CD1c-positive myeloid dendritic cell (primary cell): ENCODE measurements around the gene EGR4.
A peak's percentile ranks its signal among the peaks of the same experiment; 100 is the strongest.

ENCODE experiments used
- DNase-seq: peaks from one replicate; pipeline ENCODE4 v3.0.0-alpha.2; 2016; ENCODE audit errors: extremely low spot score

EGR4 gene

GRCh38 chr2:73293534-73294171 lies at the start of gene EGR4:
Gene EGR4 (minus strand): TSS chr2:73293548. CDS start chr2:73293317, 231 bp downstream.
- DNase-seq: peak; percentile 91

GRCh38 chr2:73341039-73341438 lies 47.7 kb upstream of the EGR4 start:
- no peak for DNase-seq

GRCh38 chr2:73339201-73339600 lies 45.9 kb upstream of the EGR4 start:
- no peak for DNase-seq

- no peak for DNase-seq
Measured at GRCh38 chr2:73337828-73338227, 44.5 kb upstream of the EGR4 start.

GRCh38 chr2:73334620-73335019 lies 41.3 kb upstream of the EGR4 start:
- DNase-seq: no peak

- DNase-seq: no peak
Measured at GRCh38 chr2:73334045-73334444, 40.7 kb upstream of the EGR4 start.

GRCh38 chr2:73333564-73333963 lies 40.2 kb upstream of the EGR4 start:
- no peak for DNase-seq

- DNase-seq: no peak
Measured at GRCh38 chr2:73324126-73324725, 30.9 kb upstream of the EGR4 start.

GRCh38 chr2:73323551-73323950 lies 30.2 kb upstream of the EGR4 start:
- no peak for DNase-seq

- DNase-seq: no peak
Measured at GRCh38 chr2:73314441-73314840, 21.1 kb upstream of the EGR4 start.

GRCh38 chr2:73307720-73308119 lies 14.4 kb upstream of the EGR4 start:
- no peak for DNase-seq

- DNase-seq: no peak
Measured at GRCh38 chr2:73301636-73302035, 8.3 kb upstream of the EGR4 start.

GRCh38 chr2:73300926-73301325 lies 7.6 kb upstream of the EGR4 start:
- no peak for DNase-seq

GRCh38 chr2:73297586-73297985 lies 4.2 kb upstream of the EGR4 start:
- no peak for DNase-seq

GRCh38 chr2:73297151-73297559 lies 3.8 kb upstream of the EGR4 start:
- DNase-seq: no peak

- DNase-seq: no peak
Measured at GRCh38 chr2:73295751-73296400, 2.5 kb upstream of the EGR4 start.

- no peak for DNase-seq
Measured at GRCh38 chr2:73294239-73294638, 891 bp upstream of the EGR4 start.

GRCh38 chr2:73292906-73293533 lies 328 bp downstream of the EGR4 start:
- DNase-seq: no peak

- DNase-seq: no peak
Measured at GRCh38 chr2:73292316-73292905, 937 bp downstream of the EGR4 start.

GRCh38 chr2:73291461-73292315 lies 1.7 kb downstream of the EGR4 start:
- DNase-seq: peak; percentile 60

GRCh38 chr2:73291093-73291460 lies 2.3 kb downstream of the EGR4 start:
- DNase-seq: peak; percentile 82
